Neural cell (in vitro differentiated cells): ENCODE data around the gene GDA. TPM values are rescaled to one million over a fixed set of nuclear protein-coding genes. Genes with fewer than 3 reads are reported as not detected.

ENCODE experiments used
- H2AFZ ChIP-seq: fragments of 200-600, 300-800 bp; sonication (generic), shearing (Covaris generic); 2 replicates; pipeline ENCODE4 v1.6.0; 2014; ENCODE audit warnings: low read depth, mild to moderate bottlenecking, antibody characterized with exemption, low read length, moderate library complexity
- H3F3A ChIP-seq: fragments of 200-600 bp; shearing (Covaris generic); 2 replicates; pipeline ENCODE4 v1.6.1; 2016; ENCODE audit warnings: mild to moderate bottlenecking, moderate library complexity, mixed read lengths, antibody characterized with exemption, low read length; ENCODE audit not compliant: insufficient read depth, poor library complexity, severe bottlenecking
- H3K27ac ChIP-seq: fragments of 200-600, 300-800 bp; sonication (generic), shearing (Covaris generic); 2 replicates; pipeline ENCODE4 v1.5.1; 2014; ENCODE audit warnings: mild to moderate bottlenecking, low read length, moderate library complexity
- H3K27me3 ChIP-seq: fragments of 300-800, 200-600 bp; sonication (generic), shearing (Covaris generic); 2 replicates; pipeline ENCODE4 v1.6.0; 2014; ENCODE audit warnings: mild to moderate bottlenecking, low read depth, low read length, moderate library complexity; ENCODE audit not compliant: insufficient read depth
- H3K36me3 ChIP-seq: fragments of 300-800, 200-600 bp; sonication (generic), shearing (Covaris generic); 2 replicates; pipeline ENCODE4 v1.5.1; 2014; ENCODE audit warnings: mild to moderate bottlenecking, antibody characterized with exemption, low read length, moderate library complexity; ENCODE audit not compliant: insufficient read depth
- H3K4me2 ChIP-seq: fragments of 300-800, 200-600 bp; sonication (generic), shearing (Covaris generic); 2 replicates; pipeline ENCODE4 v1.6.0; 2014; ENCODE audit warnings: mild to moderate bottlenecking, low read length
- H3K4me3 ChIP-seq: fragments of 300-800, 200-600 bp; sonication (generic), shearing (Covaris generic); 2 replicates; pipeline ENCODE4 v1.5.1; 2014; ENCODE audit warnings: mild to moderate bottlenecking, low read length, moderate library complexity
- H3K79me2 ChIP-seq: fragments of 200-600 bp; shearing (Covaris generic); replicated peaks from 2 replicates; pipeline ENCODE4 v1.6.0; 2014; ENCODE audit warnings: mild to moderate bottlenecking, low read length, moderate library complexity; ENCODE audit not compliant: insufficient read depth
- H3K9ac ChIP-seq: fragments of 300-800, 200-600 bp; sonication (generic), shearing (Covaris generic); 2 replicates; pipeline ENCODE4 v1.6.1; 2016; ENCODE audit warnings: mild to moderate bottlenecking, low read length, mixed read lengths
- H3K9me2 ChIP-seq: fragments of 200-600 bp; shearing (Covaris generic); 2 replicates; pipeline ENCODE4 v1.6.1; 2016; ENCODE audit warnings: mild to moderate bottlenecking, low read length, mixed read lengths; ENCODE audit not compliant: insufficient read depth
- H3K9me3 ChIP-seq: fragments of 200-600, 300-800 bp; sonication (generic), shearing (Covaris generic); 2 replicates; pipeline ENCODE4 v1.6.1; 2016; ENCODE audit warnings: mild to moderate bottlenecking, mixed run types, low read length, moderate library complexity, mixed read lengths
- H4K20me1 ChIP-seq: fragments of 200-600 bp; shearing (Covaris generic); 2 replicates; pipeline ENCODE4 v1.6.1; 2016; ENCODE audit warnings: mild to moderate bottlenecking, mixed run types; ENCODE audit not compliant: insufficient read depth
- EP300 ChIP-seq: fragments of 450-650 bp; conservative IDR thresholded peaks from 2 replicates; pipeline ENCODE4 v1.6.1; 2014; ENCODE audit warnings: antibody characterized with exemption, mild to moderate bottlenecking, moderate library complexity; ENCODE audit not compliant: poor library complexity, severe bottlenecking
- EZH2 ChIP-seq: fragments of 200-600, 300-800 bp; shearing (Covaris generic), sonication (generic); IDR thresholded peaks from 2 replicates; pipeline ENCODE4 v1.6.1; 2014; ENCODE audit warnings: antibody characterized with exemption, low read length, borderline replicate concordance, mild to moderate bottlenecking; ENCODE audit not compliant: insufficient read depth, poor library complexity, severe bottlenecking
- MXI1 ChIP-seq: fragments of 450-650 bp; conservative IDR thresholded peaks from 2 replicates; pipeline ENCODE4 v1.6.1; 2014; ENCODE audit warnings: antibody characterized with exemption, mild to moderate bottlenecking; ENCODE audit not compliant: poor library complexity, severe bottlenecking
- POLR2AphosphoS5 ChIP-seq: IDR thresholded peaks from 2 replicates; pipeline ENCODE4 v1.6.1; 2012
- RAD21 ChIP-seq: fragments of 450-650 bp; conservative IDR thresholded peaks from 2 replicates; pipeline ENCODE4 v1.6.1; 2014; ENCODE audit warnings: antibody characterized with exemption, mild to moderate bottlenecking, moderate library complexity
- SMC3 ChIP-seq: fragments of 450-650 bp; conservative IDR thresholded peaks from 2 replicates; pipeline ENCODE4 v1.6.1; 2014; ENCODE audit warnings: antibody characterized with exemption, mild to moderate bottlenecking, moderate library complexity; ENCODE audit not compliant: poor library complexity
- TAF1 ChIP-seq: IDR thresholded peaks from 2 replicates; pipeline ENCODE4 v1.6.1; 2012; ENCODE audit warnings: low read depth
- polyA plus RNA-seq: library from polyadenylated mRNA; depleted of rRNA; stranded (reverse); fragments of >200 nt; gene quantifications from 2 replicates; pipeline ENCODE4 v1.2.3, GENCODE V29; 2014
- TF ChIP-seq, protein P1 (sequence below): IDR thresholded peaks from 2 replicates; pipeline ENCODE4 v1.6.1; 2012; ENCODE audit warnings: borderline replicate concordance
- TF ChIP-seq, protein P2 (sequence below): fragments of 450-650 bp; IDR thresholded peaks from 2 replicates; pipeline ENCODE4 v1.5.1; 2014; ENCODE audit warnings: antibody characterized with exemption, mild to moderate bottlenecking, moderate library complexity; ENCODE audit not compliant: poor library complexity, severe bottlenecking

The GDA gene
- polyA plus RNA-seq, 1 donor from 2014 or later, result 0.26 TPM

DNA sequence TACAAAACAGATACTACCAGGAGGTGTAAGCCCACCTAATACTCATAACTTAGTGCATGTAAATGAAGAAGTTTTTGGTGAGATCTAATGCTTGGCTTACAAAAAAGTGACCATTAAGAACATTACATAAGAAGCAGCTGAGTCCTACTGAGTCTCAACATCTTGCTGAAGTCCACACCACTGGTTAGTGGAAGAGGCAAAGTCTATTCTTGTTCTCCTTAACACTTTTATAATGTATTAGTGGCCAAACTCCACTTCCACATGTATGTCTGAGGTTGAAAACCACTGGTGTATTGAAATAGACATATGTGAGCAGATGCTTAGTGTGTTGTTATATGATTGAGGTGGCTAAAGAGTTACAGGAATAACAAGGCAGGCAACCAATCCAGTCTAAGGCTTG lies 18.9 kb upstream of the GDA start:
- Histone ChIP-seq H3K9ac (no peak overlapping the region), H3K27ac (no peak overlapping the region), H3K4me3 (no peak overlapping the region), H3K9me3 (no peaks in the 10 kb centered on the region), H3K4me2 (no peak overlapping the region), H3F3A (no peaks in the 10 kb centered on the region), H3K79me2 (no peaks in the 10 kb centered on the region), H3K36me3 (no peaks in the 10 kb centered on the region), H3K27me3 (no peaks in the 10 kb centered on the region), H3K9me2 (no peaks in the 10 kb centered on the region), H2AFZ (no peak overlapping the region), H4K20me1 (no peaks in the 10 kb centered on the region)
- TF ChIP-seq, protein P1, sequence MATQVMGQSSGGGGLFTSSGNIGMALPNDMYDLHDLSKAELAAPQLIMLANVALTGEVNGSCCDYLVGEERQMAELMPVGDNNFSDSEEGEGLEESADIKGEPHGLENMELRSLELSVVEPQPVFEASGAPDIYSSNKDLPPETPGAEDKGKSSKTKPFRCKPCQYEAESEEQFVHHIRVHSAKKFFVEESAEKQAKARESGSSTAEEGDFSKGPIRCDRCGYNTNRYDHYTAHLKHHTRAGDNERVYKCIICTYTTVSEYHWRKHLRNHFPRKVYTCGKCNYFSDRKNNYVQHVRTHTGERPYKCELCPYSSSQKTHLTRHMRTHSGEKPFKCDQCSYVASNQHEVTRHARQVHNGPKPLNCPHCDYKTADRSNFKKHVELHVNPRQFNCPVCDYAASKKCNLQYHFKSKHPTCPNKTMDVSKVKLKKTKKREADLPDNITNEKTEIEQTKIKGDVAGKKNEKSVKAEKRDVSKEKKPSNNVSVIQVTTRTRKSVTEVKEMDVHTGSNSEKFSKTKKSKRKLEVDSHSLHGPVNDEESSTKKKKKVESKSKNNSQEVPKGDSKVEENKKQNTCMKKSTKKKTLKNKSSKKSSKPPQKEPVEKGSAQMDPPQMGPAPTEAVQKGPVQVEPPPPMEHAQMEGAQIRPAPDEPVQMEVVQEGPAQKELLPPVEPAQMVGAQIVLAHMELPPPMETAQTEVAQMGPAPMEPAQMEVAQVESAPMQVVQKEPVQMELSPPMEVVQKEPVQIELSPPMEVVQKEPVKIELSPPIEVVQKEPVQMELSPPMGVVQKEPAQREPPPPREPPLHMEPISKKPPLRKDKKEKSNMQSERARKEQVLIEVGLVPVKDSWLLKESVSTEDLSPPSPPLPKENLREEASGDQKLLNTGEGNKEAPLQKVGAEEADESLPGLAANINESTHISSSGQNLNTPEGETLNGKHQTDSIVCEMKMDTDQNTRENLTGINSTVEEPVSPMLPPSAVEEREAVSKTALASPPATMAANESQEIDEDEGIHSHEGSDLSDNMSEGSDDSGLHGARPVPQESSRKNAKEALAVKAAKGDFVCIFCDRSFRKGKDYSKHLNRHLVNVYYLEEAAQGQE, result no peak
- TF ChIP-seq, protein P2, sequence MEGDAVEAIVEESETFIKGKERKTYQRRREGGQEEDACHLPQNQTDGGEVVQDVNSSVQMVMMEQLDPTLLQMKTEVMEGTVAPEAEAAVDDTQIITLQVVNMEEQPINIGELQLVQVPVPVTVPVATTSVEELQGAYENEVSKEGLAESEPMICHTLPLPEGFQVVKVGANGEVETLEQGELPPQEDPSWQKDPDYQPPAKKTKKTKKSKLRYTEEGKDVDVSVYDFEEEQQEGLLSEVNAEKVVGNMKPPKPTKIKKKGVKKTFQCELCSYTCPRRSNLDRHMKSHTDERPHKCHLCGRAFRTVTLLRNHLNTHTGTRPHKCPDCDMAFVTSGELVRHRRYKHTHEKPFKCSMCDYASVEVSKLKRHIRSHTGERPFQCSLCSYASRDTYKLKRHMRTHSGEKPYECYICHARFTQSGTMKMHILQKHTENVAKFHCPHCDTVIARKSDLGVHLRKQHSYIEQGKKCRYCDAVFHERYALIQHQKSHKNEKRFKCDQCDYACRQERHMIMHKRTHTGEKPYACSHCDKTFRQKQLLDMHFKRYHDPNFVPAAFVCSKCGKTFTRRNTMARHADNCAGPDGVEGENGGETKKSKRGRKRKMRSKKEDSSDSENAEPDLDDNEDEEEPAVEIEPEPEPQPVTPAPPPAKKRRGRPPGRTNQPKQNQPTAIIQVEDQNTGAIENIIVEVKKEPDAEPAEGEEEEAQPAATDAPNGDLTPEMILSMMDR, result no peak
- TF ChIP-seq RAD21 (no peak), MXI1 (no peak), SMC3 (no peak), POLR2AphosphoS5 (no peak)

DNA sequence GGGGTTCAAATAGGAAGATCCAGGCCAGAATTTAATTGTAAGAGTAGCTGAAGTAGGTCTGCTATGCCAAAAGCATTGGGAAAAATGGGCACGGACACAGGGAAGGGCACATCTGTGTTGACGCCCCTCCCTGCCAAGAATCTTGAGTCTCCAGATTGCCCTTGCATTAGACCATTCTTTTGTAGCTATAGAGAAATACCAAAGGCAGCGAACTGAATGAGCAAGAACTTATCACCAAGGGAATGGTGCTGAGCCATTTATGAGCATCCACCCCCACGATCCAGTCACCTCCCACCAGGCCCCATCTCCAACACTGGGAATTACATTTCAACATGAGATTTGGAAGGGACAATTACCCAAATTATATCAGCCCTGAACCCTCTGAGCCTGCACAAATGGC lies 18.0 kb upstream of the GDA start:
- Histone ChIP-seq H2AFZ (no peak overlapping the region), H3K4me2 (no peak overlapping the region), H3K27ac (no peak overlapping the region), H3K9ac (no peak overlapping the region), H3K79me2 (no peaks in the 10 kb centered on the region), H3K36me3 (no peaks in the 10 kb centered on the region), H3K27me3 (no peaks in the 10 kb centered on the region), H3K4me3 (no peak overlapping the region), H3K9me3 (no peaks in the 10 kb centered on the region), H3K9me2 (no peaks in the 10 kb centered on the region), H4K20me1 (no peaks in the 10 kb centered on the region), H3F3A (no peaks in the 10 kb centered on the region)
- no peak for TF ChIP-seq RAD21
- TF ChIP-seq EP300, result no peak
- TF ChIP-seq TAF1, result no peak
- TF ChIP-seq, protein P2, result no peak
- no peak for TF ChIP-seq EZH2
- TF ChIP-seq, protein P1, result no peak
- TF ChIP-seq POLR2AphosphoS5, result no peak
- TF ChIP-seq SMC3, result no peak
- no peak for TF ChIP-seq MXI1
